ENCODE measurements around the gene TBCD.

DNA sequence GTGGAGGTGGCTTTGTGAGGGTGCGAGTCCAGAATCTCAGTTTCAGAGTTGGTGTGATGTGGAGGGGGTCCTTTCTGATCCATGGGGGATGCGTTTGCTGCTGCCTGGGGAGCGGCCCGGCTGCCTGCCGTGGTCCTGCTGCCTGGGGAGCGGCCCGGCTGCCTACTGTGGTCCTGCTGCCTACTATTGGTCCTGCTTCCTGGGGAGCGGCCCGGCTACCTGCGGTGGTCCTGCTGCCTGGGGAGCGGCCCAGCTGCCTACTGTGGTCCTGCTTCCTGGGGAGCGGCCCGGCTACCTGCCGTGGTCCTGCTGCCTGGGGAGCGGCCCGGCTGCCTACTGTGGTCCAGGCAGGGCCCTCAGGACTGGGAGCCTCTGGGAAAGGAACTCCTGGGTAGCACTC is 149.5 kb downstream of the TBCD start:
- TF ChIP-seq, protein P1, sequence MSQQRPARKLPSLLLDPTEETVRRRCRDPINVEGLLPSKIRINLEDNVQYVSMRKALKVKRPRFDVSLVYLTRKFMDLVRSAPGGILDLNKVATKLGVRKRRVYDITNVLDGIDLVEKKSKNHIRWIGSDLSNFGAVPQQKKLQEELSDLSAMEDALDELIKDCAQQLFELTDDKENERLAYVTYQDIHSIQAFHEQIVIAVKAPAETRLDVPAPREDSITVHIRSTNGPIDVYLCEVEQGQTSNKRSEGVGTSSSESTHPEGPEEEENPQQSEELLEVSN (IDR thresholded peaks at IDR 0.05; ENCODE audit: borderline replicate concordance in 1 of 2, extremely low read depth in 1 of 2, insufficient read depth in 1 of 2, insufficient read length in 1 of 2, low read depth in 1 of 2, low read length in 1 of 2, poor library complexity in 1 of 2, severe bottlenecking in 1 of 2) = no peak
- TF ChIP-seq, protein P2, sequence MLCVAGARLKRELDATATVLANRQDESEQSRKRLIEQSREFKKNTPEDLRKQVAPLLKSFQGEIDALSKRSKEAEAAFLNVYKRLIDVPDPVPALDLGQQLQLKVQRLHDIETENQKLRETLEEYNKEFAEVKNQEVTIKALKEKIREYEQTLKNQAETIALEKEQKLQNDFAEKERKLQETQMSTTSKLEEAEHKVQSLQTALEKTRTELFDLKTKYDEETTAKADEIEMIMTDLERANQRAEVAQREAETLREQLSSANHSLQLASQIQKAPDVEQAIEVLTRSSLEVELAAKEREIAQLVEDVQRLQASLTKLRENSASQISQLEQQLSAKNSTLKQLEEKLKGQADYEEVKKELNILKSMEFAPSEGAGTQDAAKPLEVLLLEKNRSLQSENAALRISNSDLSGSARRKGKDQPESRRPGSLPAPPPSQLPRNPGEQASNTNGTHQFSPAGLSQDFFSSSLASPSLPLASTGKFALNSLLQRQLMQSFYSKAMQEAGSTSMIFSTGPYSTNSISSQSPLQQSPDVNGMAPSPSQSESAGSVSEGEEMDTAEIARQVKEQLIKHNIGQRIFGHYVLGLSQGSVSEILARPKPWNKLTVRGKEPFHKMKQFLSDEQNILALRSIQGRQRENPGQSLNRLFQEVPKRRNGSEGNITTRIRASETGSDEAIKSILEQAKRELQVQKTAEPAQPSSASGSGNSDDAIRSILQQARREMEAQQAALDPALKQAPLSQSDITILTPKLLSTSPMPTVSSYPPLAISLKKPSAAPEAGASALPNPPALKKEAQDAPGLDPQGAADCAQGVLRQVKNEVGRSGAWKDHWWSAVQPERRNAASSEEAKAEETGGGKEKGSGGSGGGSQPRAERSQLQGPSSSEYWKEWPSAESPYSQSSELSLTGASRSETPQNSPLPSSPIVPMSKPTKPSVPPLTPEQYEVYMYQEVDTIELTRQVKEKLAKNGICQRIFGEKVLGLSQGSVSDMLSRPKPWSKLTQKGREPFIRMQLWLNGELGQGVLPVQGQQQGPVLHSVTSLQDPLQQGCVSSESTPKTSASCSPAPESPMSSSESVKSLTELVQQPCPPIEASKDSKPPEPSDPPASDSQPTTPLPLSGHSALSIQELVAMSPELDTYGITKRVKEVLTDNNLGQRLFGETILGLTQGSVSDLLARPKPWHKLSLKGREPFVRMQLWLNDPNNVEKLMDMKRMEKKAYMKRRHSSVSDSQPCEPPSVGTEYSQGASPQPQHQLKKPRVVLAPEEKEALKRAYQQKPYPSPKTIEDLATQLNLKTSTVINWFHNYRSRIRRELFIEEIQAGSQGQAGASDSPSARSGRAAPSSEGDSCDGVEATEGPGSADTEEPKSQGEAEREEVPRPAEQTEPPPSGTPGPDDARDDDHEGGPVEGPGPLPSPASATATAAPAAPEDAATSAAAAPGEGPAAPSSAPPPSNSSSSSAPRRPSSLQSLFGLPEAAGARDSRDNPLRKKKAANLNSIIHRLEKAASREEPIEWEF (CRISPR knock-in tag; IDR thresholded peaks at IDR 0.05) = no peak
- no peak for TF ChIP-seq ILK (tag; IDR thresholded peaks at IDR 0.05; ENCODE audit: borderline replicate concordance, low read depth)
- TF ChIP-seq NFYB (IDR thresholded peaks at IDR 0.05; ENCODE audit: extremely low read depth, insufficient read length) = no peak
- TF ChIP-seq, protein P3, sequence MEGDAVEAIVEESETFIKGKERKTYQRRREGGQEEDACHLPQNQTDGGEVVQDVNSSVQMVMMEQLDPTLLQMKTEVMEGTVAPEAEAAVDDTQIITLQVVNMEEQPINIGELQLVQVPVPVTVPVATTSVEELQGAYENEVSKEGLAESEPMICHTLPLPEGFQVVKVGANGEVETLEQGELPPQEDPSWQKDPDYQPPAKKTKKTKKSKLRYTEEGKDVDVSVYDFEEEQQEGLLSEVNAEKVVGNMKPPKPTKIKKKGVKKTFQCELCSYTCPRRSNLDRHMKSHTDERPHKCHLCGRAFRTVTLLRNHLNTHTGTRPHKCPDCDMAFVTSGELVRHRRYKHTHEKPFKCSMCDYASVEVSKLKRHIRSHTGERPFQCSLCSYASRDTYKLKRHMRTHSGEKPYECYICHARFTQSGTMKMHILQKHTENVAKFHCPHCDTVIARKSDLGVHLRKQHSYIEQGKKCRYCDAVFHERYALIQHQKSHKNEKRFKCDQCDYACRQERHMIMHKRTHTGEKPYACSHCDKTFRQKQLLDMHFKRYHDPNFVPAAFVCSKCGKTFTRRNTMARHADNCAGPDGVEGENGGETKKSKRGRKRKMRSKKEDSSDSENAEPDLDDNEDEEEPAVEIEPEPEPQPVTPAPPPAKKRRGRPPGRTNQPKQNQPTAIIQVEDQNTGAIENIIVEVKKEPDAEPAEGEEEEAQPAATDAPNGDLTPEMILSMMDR (IDR thresholded peaks at IDR 0.05 in 2 of 3, conservative IDR thresholded peaks at IDR 0.05 in 1 of 3; ENCODE audit: insufficient read depth in 2 of 3, low read depth in 1 of 3, low read length in 3 of 3) = no peak
- TF ChIP-seq, protein P4, sequence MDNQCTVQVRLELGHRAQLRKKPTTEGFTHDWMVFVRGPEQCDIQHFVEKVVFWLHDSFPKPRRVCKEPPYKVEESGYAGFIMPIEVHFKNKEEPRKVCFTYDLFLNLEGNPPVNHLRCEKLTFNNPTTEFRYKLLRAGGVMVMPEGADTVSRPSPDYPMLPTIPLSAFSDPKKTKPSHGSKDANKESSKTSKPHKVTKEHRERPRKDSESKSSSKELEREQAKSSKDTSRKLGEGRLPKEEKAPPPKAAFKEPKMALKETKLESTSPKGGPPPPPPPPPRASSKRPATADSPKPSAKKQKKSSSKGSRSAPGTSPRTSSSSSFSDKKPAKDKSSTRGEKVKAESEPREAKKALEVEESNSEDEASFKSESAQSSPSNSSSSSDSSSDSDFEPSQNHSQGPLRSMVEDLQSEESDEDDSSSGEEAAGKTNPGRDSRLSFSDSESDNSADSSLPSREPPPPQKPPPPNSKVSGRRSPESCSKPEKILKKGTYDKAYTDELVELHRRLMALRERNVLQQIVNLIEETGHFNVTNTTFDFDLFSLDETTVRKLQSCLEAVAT (IDR thresholded peaks at IDR 0.05) = no peak
- no peak for TF ChIP-seq POLR2AphosphoS5 (IDR thresholded peaks at IDR 0.05; ENCODE audit: control insufficient read depth, insufficient read depth, low read depth, low read length)
- TF ChIP-seq, protein P5, sequence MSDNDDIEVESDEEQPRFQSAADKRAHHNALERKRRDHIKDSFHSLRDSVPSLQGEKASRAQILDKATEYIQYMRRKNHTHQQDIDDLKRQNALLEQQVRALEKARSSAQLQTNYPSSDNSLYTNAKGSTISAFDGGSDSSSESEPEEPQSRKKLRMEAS (CRISPR knock-in tag; IDR thresholded peaks at IDR 0.05) = no peak
- no peak for TF ChIP-seq TCF7 (IDR thresholded peaks at IDR 0.05; ENCODE audit: borderline replicate concordance)
- no peak for TF ChIP-seq SREBF2 (CRISPR knock-in tag; IDR thresholded peaks at IDR 0.05)
- no peak for TF ChIP-seq PYGO2 (tag; IDR thresholded peaks at IDR 0.05)
- TF ChIP-seq SIN3A (IDR thresholded peaks at IDR 0.05; ENCODE audit: borderline replicate concordance in 2 of 2, control insufficient read depth in 1 of 2, low read depth in 2 of 2, low read length in 2 of 2) = no peak
